NCI-H1048 (cell line): ENCODE measurements around the gene APLP2.
"Not testable (repeated sequence)": the region's sequence is repeated elsewhere in the genome, so short reads cannot be mapped to it uniquely, and the experiment has no call there.

ENCODE experiments used
- DNase-seq: peaks from one replicate; lab custom pipeline; 2025; lab: John Stamatoyannopoulos, UW

The APLP2 gene

GRCh38 chr11:130069659-130070108, at the start of gene APLP2:
TSS of gene APLP2 (plus strand) at chr11:130069894. CDS start at chr11:130069978, 84 bp downstream.
- peak; percentile 98 for DNase-seq

GRCh38 chr11:130020323-130020722, 49.4 kb upstream of the APLP2 start:
- DNase-seq: no peak

- DNase-seq: not testable (repeated sequence)
Observed at GRCh38 chr11:130021606-130022005, 48.1 kb upstream of the APLP2 start.

GRCh38 chr11:130022799-130023198, 46.9 kb upstream of the APLP2 start:
- no peak for DNase-seq

- DNase-seq: no peak
Observed at GRCh38 chr11:130023204-130023603, 46.5 kb upstream of the APLP2 start.

GRCh38 chr11:130024361-130024760, 45.3 kb upstream of the APLP2 start:
- no peak for DNase-seq

- DNase-seq: no peak
Observed at GRCh38 chr11:130025371-130025770, 44.3 kb upstream of the APLP2 start.

- DNase-seq: no peak
Observed at GRCh38 chr11:130029137-130029536, 40.6 kb upstream of the APLP2 start.

GRCh38 chr11:130031056-130031455, 38.6 kb upstream of the APLP2 start:
- no peak for DNase-seq

GRCh38 chr11:130031945-130032344, 37.7 kb upstream of the APLP2 start:
- DNase-seq: no peak

GRCh38 chr11:130032931-130033330, 36.8 kb upstream of the APLP2 start:
- no peak for DNase-seq

GRCh38 chr11:130034236-130034635, 35.5 kb upstream of the APLP2 start:
- no peak for DNase-seq

GRCh38 chr11:130037058-130037457, 32.6 kb upstream of the APLP2 start:
- no peak for DNase-seq

- DNase-seq: no peak
Observed at GRCh38 chr11:130037881-130038585, 31.7 kb upstream of the APLP2 start.

- DNase-seq: no peak
Observed at GRCh38 chr11:130040281-130040940, 29.3 kb upstream of the APLP2 start.

- no peak for DNase-seq
Observed at GRCh38 chr11:130042093-130042591, 27.6 kb upstream of the APLP2 start.

GRCh38 chr11:130043575-130043974, 26.1 kb upstream of the APLP2 start:
- DNase-seq: no peak

- DNase-seq: no peak
Observed at GRCh38 chr11:130047141-130047540, 22.6 kb upstream of the APLP2 start.

- no peak for DNase-seq
Observed at GRCh38 chr11:130049328-130049771, 20.3 kb upstream of the APLP2 start.

- DNase-seq: no peak
Observed at GRCh38 chr11:130050257-130050656, 19.4 kb upstream of the APLP2 start.

- no peak for DNase-seq
Observed at GRCh38 chr11:130051082-130051481, 18.6 kb upstream of the APLP2 start.

- no peak for DNase-seq
Observed at GRCh38 chr11:130052567-130052966, 17.1 kb upstream of the APLP2 start.

GRCh38 chr11:130054966-130055365, 14.7 kb upstream of the APLP2 start:
- DNase-seq: no peak
